GM06990 (cell line): ENCODE data around the gene GPHN.

Source experiments
- DNase-seq: peaks from one replicate; pipeline ENCODE4 v3.0.0-alpha.2; 2011; ENCODE audit not compliant: insufficient read length; ENCODE audit errors: extremely low read depth
- H3K27me3 ChIP-seq: replicated peaks from 2 replicates; pipeline ENCODE4 v1.6.0; 2011; ENCODE audit warnings: low read length; ENCODE audit not compliant: control insufficient read depth, insufficient read depth
- H3K36me3 ChIP-seq: 2 replicates; pipeline ENCODE4 v1.5.1; 2011; ENCODE audit warnings: low read length; ENCODE audit not compliant: control insufficient read depth, insufficient read depth
- H3K4me3 ChIP-seq: replicated peaks from 2 replicates; pipeline ENCODE4 v1.5.1; 2011; ENCODE audit warnings: low read depth, mild to moderate bottlenecking, control low read depth, low read length
- CTCF ChIP-seq: IDR thresholded peaks from 2 replicates; pipeline ENCODE4 v1.5.1; 2011; ENCODE audit warnings: low read length, control low read depth, mild to moderate bottlenecking, inconsistent platforms; ENCODE audit not compliant: insufficient read depth, poor library complexity, severe bottlenecking

The GPHN gene

GRCh38 chr14:67010602-67011001 is 502.7 kb downstream of the GPHN start:
- H3K27me3 ChIP-seq, result no peaks in the 10 kb centered on the region
- no peak for DNase-seq
- no peak overlapping the region for H3K4me3 ChIP-seq
- no peak for TF ChIP-seq CTCF
- H3K36me3 ChIP-seq, result no peaks in the 10 kb centered on the region

GRCh38 chr14:67016856-67017255 is 508.9 kb downstream of the GPHN start:
- no peaks in the 10 kb centered on the region for H3K36me3 ChIP-seq
- no peak for TF ChIP-seq CTCF
- DNase-seq, result no peak
- no peaks in the 10 kb centered on the region for H3K27me3 ChIP-seq
- H3K4me3 ChIP-seq, result no peak overlapping the region

GRCh38 chr14:67018720-67019119 is 510.8 kb downstream of the GPHN start:
- TF ChIP-seq CTCF, result no peak
- peak; percentile 20 for DNase-seq
- H3K27me3 ChIP-seq, result no peaks in the 10 kb centered on the region
- no peak overlapping the region for H3K4me3 ChIP-seq
- no peaks in the 10 kb centered on the region for H3K36me3 ChIP-seq

GRCh38 chr14:67019796-67020195 is 511.8 kb downstream of the GPHN start:
- no peak for TF ChIP-seq CTCF
- H3K27me3 ChIP-seq, result no peaks in the 10 kb centered on the region
- H3K4me3 ChIP-seq, result no peak overlapping the region
- no peak for DNase-seq
- no peaks in the 10 kb centered on the region for H3K36me3 ChIP-seq

- H3K4me3 ChIP-seq, result no peak overlapping the region
- no peaks in the 10 kb centered on the region for H3K36me3 ChIP-seq
- no peak for TF ChIP-seq CTCF
- DNase-seq, result no peak
- no peaks in the 10 kb centered on the region for H3K27me3 ChIP-seq
These were observed 524.2 kb downstream of the GPHN start for GRCh38 chr14:67031920-67032774.

GRCh38 chr14:67045440-67045839 is 537.5 kb downstream of the GPHN start:
- no peak for DNase-seq
- Histone ChIP-seq H3K27me3 (no peaks in the 10 kb centered on the region), H3K36me3 (no peaks in the 10 kb centered on the region), H3K4me3 (no peak overlapping the region)
- TF ChIP-seq CTCF, result no peak
